HG03575 (cell line): ENCODE measurements around the gene NINJ2.

Experiments used
- ATAC-seq: cut with Tn5 transposase; IDR thresholded peaks from one replicate; pipeline ENCODE4 v1.9.1; 2021; ENCODE audit not compliant: unreplicated experiment, insufficient number of reproducible peaks, low FRiP score; ENCODE audit errors: extremely low read depth

Gene NINJ2

DNA sequence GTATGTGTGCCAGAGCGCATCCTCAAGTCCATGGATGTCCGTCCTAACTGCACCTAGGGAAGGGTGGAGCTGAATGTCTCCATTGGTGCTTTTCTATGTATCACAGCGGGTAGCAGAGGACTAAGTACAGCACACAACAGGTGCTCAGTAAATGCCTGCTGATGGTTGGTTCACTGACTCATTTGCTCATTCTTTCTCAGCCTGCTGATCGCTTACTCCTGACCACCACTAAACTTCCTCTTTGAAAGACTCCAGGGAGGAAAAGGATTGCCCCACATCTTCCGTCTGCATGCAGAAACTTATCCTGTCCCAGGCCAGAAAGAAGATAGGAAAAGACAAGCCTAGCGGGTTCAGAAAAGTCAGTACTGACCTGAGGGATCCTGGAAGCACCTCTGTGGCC, 137.2 kb downstream of the NINJ2 start:
- ATAC-seq = no peak

DNA sequence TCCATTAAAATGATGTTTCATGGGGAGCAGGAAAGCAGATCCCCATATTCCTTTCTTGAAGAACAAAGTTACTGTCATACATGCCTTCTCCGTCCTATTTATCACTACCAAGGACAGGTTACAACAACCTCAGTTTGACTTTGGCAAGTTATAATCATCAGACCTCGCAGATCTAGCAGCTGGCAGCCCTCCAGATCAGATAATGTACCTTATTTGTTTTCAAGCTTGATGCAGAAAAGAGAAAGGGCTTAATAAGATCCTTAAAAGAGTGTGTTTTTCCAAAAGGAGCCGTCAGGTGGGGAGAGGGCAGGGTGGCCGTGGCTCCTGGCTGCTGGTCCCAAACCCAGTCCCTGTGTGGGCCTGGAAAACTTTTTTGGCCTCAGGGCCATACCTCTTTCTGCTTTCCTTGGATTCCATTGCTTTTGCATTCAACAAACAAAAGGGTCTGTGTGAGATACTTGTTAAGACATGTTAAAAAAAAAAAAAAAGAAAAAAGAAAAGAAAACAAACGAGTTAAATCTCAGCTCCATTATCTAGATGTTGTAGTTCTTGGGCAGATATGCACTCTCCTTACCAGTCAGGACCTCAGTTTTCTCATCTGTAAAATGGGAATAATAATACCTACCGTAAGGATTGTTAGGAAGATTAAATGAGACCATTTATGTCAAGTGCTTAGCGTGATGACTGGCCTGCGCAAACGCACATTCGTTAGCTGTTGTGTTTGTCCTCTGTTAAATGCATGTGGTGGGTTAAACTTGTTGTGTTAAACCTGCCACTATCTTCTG, 138.9 kb downstream of the NINJ2 start:
- no peak for ATAC-seq

DNA sequence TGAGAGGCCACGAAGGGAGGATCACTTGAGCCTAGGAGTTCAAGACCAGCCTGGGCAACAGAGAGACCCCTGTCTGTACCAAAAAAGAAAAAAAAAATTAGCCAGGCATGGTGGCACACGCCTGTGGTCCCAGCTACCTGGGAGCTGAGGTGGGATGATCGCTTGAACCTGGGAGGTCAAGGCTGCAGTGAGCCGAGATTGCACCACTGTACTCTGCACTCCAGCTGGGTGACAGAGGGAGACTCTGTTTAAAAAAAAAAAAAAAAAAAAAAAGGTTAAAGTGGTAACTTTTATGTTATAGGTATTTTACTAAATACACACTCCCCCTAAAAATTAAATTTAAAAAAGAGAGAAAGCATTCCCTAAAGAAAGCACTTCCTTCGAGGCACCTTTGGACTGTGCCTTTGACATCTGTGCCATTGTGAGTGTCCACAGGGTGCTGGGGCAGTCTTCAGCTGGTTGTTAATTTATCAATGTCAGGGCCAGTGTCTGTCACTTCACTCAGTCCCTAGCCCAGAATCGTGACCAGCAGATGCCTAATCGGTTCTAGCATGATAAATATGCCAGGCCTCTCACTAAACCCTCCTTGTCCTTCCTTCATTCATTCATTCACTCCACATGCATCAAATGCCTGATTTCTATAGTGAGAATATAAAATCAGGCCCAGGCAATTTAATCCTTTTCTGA, 140.4 kb downstream of the NINJ2 start:
- ATAC-seq = no peak

DNA sequence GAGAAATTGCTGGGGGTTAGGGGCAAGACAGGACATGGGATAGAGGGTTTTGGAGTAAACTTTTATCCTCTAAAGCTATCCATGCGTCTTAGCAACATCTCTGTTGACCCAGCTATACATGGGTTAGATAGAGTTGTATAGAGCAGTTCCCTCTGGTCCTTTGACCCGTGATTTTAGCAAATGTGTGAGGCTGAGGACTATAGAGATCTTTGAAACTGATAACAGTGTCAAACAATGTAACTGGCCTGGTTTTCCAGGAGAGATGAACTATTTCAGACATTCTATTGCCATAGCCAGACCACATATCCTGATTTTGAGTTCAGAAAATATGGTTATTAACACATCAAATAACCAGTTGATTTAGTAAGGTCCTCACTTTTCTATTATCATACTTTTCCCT, 143.1 kb downstream of the NINJ2 start:
- ATAC-seq = no peak

DNA sequence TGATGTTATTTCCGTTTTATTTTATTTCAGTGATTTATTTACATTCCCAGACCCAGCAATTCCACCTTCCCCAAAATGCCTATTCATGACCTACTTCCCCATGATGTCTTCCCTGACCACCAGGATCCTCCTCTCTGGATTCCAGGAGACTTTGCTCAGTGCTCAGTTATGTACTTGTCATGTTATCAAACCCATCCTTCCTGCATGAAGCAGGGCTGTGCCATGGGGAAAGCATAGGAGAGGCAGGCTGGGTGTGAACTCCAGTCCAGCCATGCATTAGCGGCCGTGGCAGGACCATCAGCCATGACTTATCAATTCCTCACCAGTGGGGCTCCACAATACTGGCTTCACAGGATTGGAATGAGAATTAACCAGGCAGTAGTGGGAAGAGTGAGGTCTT, 145.7 kb downstream of the NINJ2 start:
- no peak for ATAC-seq
